Measurements from ENCODE around the gene EML3.

- TF ChIP-seq CTCF (IDR thresholded peaks at IDR 0.05) (no peak), ATF3 (CRISPR knock-in tag; conservative IDR thresholded peaks at IDR 0.05) (no peak), FOXP1 (CRISPR knock-in tag; IDR thresholded peaks at IDR 0.05; ENCODE audit: borderline replicate concordance) (no peak)
Observed at GRCh38 chr11:62599069-62599696, 13.4 kb downstream of the EML3 start.

All from WTC11 (cell line).